Heart left ventricle (tissue), 16 donors: ENCODE data around the gene TAS1R3. TPM values are rescaled to one million over a fixed set of nuclear protein-coding genes. Genes with fewer than 3 reads are reported as not detected.

Experiments
- ATAC-seq, 4 donors: fragments of 200-7000 bp; cut with Tn5 transposase; one replicate each; pipeline ENCODE4 v1.9.1; 2020 to 2022; ENCODE audit warnings: moderate library complexity in 4 of 4, mild to moderate bottlenecking in 3 of 4, moderate number of reproducible peaks in 1 of 4
- DNase-seq, 5 donors: peaks; one replicate each; pipeline ENCODE4 v3.0.0-alpha.2; 2020
- H3K27ac ChIP-seq, 12 donors: fragments of 200-600 bp; sonication (generic) in 4 of 12; one replicate each; pipeline versions ENCODE4 v1.5.0 to v1.8.0; 2016 to 2022; ENCODE audit warnings: mild to moderate bottlenecking in 2 of 12
- H3K27me3 ChIP-seq, 9 donors: fragments of 200-600 bp; sonication (generic) in 2 of 9; one replicate each; pipeline versions ENCODE4 v1.5.1 to v1.8.0; 2016 to 2022; ENCODE audit warnings: mild to moderate bottlenecking in 3 of 9
- H3K36me3 ChIP-seq, 9 donors: fragments of 200-600 bp; sonication (generic) in 2 of 9; one replicate each; pipeline versions ENCODE4 v1.5.0 to v1.8.0; 2018 to 2022; ENCODE audit warnings: mild to moderate bottlenecking in 2 of 9
- H3K4me1 ChIP-seq, 12 donors: fragments of 200-600 bp; sonication (generic) in 4 of 12; one replicate each; pipeline versions ENCODE4 v1.5.0 to v1.8.0; 2016 to 2022; ENCODE audit warnings: mild to moderate bottlenecking in 3 of 12
- H3K4me3 ChIP-seq, 12 donors: fragments of 200-600 bp; sonication (generic) in 4 of 12; one replicate each; pipeline versions ENCODE4 v1.5.0 to v1.8.0; 2017 to 2022; ENCODE audit warnings: mild to moderate bottlenecking in 9 of 12, moderate library complexity in 4 of 12
- H3K9me3 ChIP-seq, 12 donors: fragments of 200-600 bp; sonication (generic) in 4 of 12; one replicate each; pipeline versions ENCODE4 v1.5.0 to v1.8.0; 2016 to 2022; ENCODE audit warnings: mild to moderate bottlenecking in 1 of 12
- POLR2A ChIP-seq, 2 donors: fragments of 450-650 bp; IDR thresholded peaks; one replicate each; pipeline ENCODE4 v1.6.1; 2017; ENCODE audit warnings: antibody characterized with exemption in 2 of 2, mild to moderate bottlenecking in 2 of 2, moderate library complexity in 2 of 2
- whole genome bisulfite sequencing, 4 donors: extraction: QIAGEN DNeasy Blood & Tissue Kit in 2 of 4; methylation state at CpG; one replicate each; pipeline versions ENCODE4 v1.1.5 to v1.1.7; 2013 to 2018; 5-methylcytosine and 5-hydroxymethylcytosine counted together
- intact Hi-C, 10 donors: fragments of 100-400 bp; cut with DNase I; formaldehyde crosslinking; loops; one replicate each; pipeline versions ENCODE4 v1.11.1 to v1.14.2; 2022
- polyA plus RNA-seq, 2 donors: library from polyadenylated mRNA; stranded (reverse); fragments of 200-250 nt; gene quantifications; one replicate each; pipeline ENCODE4 v1.2.3, GENCODE V29; 2013
- total RNA-seq, 9 donors: library from RNA; depleted of rRNA in 2 of 9; stranded (reverse); fragments of >200 nt in 2 of 9; fragmentation: NEBNext Ultra II Directional in 3 of 9; extraction: Animal tissue kit (Norgen Biotek cat#: 25700) in 3 of 9; gene quantifications; one replicate each; pipeline versions ENCODE4 v1.1.0 to v1.2.4, GENCODE V29; 2016 to 2023
- TF ChIP-seq, protein P1 (sequence below), 12 donors: fragments of 200-600 bp; sonication (generic) in 4 of 12; IDR thresholded peaks; one replicate each; pipeline versions ENCODE4 v1.5.0 to v1.8.0; 2018 to 2022; ENCODE audit warnings: antibody characterized with exemption in 12 of 12, mild to moderate bottlenecking in 5 of 12
- donor health status: ischemic (EF 13 %, LVEDD 7.1; RV severe dilation, severe dysfunction).
- donor health status: healthy with polysubstance abuse.
- donor health status: DM: no; HTN: yes; CAD: no.
- donor health status: DM: no; HTN: no; CAD: no.
- donor health status: ischemic (EF 25% LVEDD 6.9; RV normal size, moderate dysfunction).
- donor health status: ischemic (EF 25% LVEDD 5.7; RV mildly dilated, moderate dysfunction).
- donor health status: healthy.
- donor health status: DM: yes; HTN: yes; CAD: no.
- donor health status: ischemic (EF 35%, LVEDD 5.7; RV mildly dilated, moderate dysfunction).
- donor health status: nonischemic (EF 11% LVEDD 7.7; RV severe dilation, severe dysfunction).
- donor health status: DM: yes; HTN: yes; CAD: no.
- donor health status: PGD.
- donor health status: ischemic (EF 29% LVEDD 5.4; RV normal size, mild dysfunction).
- donor health status: nonischemic (EF 23%, LVEDD 6.1; RV moderate dilation, normal function).

TAS1R3 gene
- total and polyA plus RNA-seq, 11 donors, result 0.21 to 1.3 (median 0.38) TPM

DNA sequence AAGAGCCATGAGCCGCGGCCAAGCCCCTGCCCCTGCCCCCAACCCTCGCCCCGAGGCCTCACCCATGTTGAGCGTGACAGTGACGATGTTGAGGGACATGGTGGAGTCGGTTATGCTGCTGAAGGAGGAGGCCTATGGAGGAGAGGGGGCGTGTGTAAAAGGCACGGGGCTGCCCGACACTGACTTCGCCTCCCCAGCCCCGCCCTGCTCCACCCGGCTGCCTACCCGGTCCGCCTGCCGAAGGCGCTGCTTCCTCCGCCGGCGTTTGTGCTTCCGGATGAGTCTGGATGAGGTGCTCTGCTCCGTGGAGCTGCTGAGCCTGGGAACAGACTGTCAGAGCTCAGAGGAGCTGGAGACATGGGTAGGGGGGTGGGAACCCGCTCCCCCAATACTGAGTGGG is 9.1 kb downstream of the TAS1R3 start:
- intact Hi-C loops, result no loop called here
- H3K4me3 ChIP-seq, result no peak overlapping the region
- no peaks in the 10 kb centered on the region for H3K9me3 ChIP-seq
- no peaks in the 10 kb centered on the region for H3K27me3 ChIP-seq
- TF ChIP-seq POLR2A (IDR thresholded peaks at IDR 0.05), result no peak
- TF ChIP-seq, protein P1, sequence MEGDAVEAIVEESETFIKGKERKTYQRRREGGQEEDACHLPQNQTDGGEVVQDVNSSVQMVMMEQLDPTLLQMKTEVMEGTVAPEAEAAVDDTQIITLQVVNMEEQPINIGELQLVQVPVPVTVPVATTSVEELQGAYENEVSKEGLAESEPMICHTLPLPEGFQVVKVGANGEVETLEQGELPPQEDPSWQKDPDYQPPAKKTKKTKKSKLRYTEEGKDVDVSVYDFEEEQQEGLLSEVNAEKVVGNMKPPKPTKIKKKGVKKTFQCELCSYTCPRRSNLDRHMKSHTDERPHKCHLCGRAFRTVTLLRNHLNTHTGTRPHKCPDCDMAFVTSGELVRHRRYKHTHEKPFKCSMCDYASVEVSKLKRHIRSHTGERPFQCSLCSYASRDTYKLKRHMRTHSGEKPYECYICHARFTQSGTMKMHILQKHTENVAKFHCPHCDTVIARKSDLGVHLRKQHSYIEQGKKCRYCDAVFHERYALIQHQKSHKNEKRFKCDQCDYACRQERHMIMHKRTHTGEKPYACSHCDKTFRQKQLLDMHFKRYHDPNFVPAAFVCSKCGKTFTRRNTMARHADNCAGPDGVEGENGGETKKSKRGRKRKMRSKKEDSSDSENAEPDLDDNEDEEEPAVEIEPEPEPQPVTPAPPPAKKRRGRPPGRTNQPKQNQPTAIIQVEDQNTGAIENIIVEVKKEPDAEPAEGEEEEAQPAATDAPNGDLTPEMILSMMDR (IDR thresholded peaks at IDR 0.05), result no peak
- no peak overlapping the region for H3K27ac ChIP-seq
- WGBS, 4 donors, result 88 to 93% (median 90%) methylated on average over 17 to 23 of the region's 23 CpGs
- H3K4me1 ChIP-seq, result peaks cover 0 to 23% (median 5%) of the 10 kb centered on the region in 12 donors
- no peak for ATAC-seq
- peaks cover 0 to 58% (median 41%) of the 10 kb centered on the region in 9 donors for H3K36me3 ChIP-seq
- DNase-seq, result no peak

DNA sequence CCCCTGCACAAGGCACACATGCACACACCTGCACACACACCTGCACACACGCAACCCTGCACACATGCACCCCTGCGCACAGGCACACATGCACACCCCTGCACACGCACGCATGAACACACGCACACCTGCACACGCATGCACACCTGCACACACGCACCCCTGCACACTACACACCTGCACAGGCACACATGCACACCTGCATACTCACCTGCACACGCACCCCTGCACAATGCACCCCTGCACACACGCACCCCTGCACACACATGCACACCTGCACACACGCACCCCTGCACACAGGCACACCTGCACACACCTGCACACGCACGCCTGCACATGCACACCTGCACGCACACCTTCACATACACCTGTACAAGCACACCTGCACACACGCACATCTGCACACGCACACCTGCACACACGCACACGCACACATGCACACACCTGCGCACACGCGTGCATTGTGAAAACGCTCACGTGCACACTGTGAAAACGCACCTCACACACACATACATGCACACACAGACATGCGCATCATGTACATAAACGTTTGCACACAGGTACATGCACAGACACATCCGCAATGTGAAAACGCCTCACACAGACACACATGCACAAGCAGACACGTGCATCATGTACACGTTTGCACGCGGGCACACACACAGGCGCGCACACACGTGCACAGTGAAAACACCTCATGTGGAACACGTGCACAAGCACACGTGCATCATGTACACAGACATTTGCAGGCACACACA is 9.9 kb downstream of the TAS1R3 start:
- no peak for ATAC-seq
- peaks cover 0 to 31% (median 13%) of the 10 kb centered on the region in 12 donors for H3K4me1 ChIP-seq
- DNase-seq, result no peak
- no peak overlapping the region for H3K27ac ChIP-seq
- 92 to 93% (median 92%) methylated on average over 36 of the region's 36 CpGs for WGBS, 4 donors
- peaks cover 0 to 54% (median 41%) of the 10 kb centered on the region in 9 donors for H3K36me3 ChIP-seq
- no peaks in the 10 kb centered on the region for H3K9me3 ChIP-seq
- H3K27me3 ChIP-seq, result no peaks in the 10 kb centered on the region
- no peak for TF ChIP-seq POLR2A (IDR thresholded peaks at IDR 0.05)
- TF ChIP-seq, protein P1 (IDR thresholded peaks at IDR 0.05), result no peak
- no peak overlapping the region for H3K4me3 ChIP-seq
- intact Hi-C loops, result no loop called here

DNA sequence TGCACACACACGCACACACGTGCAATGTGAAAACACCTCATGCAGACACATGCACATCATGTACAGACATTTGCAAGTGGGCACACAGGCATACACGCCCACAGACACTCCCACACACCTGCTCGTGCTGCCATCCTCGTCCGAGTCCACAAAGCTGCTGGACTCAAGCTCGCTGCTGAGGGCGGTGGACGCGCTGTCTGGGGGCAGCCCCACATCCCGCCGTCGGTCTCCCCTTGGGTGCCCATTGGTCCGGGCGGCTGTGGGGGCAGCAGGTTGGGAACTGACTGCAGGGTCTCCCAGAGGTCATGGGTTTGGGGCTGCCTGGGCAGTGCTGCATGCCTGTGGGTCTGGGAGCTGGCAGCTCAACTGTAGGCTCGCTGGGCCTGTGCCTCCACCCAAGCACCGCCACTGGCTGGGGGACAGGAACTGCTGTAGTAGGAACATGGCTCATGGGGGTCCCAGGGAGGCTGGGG is 10.5 kb downstream of the TAS1R3 start:
- 93 to 95% (median 94%) methylated on average over 7 to 17 of the region's 17 CpGs for WGBS, 4 donors
- no peak overlapping the region for H3K4me3 ChIP-seq
- ATAC-seq (no peak), DNase-seq (no peak)
- no peaks in the 10 kb centered on the region for H3K27me3 ChIP-seq
- TF ChIP-seq, protein P1 (IDR thresholded peaks at IDR 0.05), result no peak
- no peak for TF ChIP-seq POLR2A (IDR thresholded peaks at IDR 0.05)
- peaks cover 0 to 50% (median 39%) of the 10 kb centered on the region in 9 donors for H3K36me3 ChIP-seq
- intact Hi-C loops, result no loop called here
- peaks cover 0 to 37% (median 19%) of the 10 kb centered on the region in 12 donors for H3K4me1 ChIP-seq
- no peaks in the 10 kb centered on the region for H3K9me3 ChIP-seq
- no peak overlapping the region for H3K27ac ChIP-seq

DNA sequence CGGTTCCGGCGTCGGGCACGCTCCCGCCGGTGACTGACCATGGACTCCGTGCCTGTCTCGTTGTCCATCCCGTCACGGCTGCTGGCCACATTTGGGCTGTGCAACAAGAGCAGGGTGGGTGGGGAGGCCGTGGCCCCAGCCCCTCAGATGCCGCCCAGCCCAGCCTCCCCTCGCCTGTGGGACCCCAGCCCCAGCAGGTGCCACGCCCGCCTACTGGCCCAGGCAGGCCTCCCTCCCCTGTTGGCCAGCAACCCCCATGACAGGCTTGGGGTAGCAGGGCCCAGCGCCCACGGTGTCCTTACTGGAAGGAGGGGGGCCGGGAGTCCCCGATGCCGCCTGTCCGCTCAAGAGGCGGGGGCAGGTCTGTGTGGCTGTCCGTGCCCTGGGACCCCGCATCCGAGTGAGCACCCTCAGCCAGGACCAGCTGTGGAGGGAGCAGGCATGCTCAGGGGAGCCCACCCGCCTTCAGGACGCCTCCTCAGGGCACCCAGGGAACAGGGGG is 11.0 kb downstream of the TAS1R3 start:
- Histone ChIP-seq H3K27ac (no peak overlapping the region), H3K4me1 (peaks cover 0 to 42% (median 24%) of the 10 kb centered on the region in 12 donors), H3K9me3 (no peaks in the 10 kb centered on the region), H3K36me3 (peaks cover 0 to 45% (median 34%) of the 10 kb centered on the region in 9 donors), H3K4me3 (no peak overlapping the region), H3K27me3 (no peaks in the 10 kb centered on the region)
- TF ChIP-seq, protein P1 (IDR thresholded peaks at IDR 0.05), result no peak
- TF ChIP-seq POLR2A (IDR thresholded peaks at IDR 0.05), result no peak
- intact Hi-C loops, result no loop called here
- no peak for DNase-seq
- no peak for ATAC-seq
- 84 to 95% (median 95%) methylated on average over 6 to 28 of the region's 28 CpGs for WGBS, 4 donors
